GM23338 (cell line): ENCODE data around the gene SMIM14. TPM values are rescaled to one million over a fixed set of nuclear protein-coding genes. Genes with fewer than 3 reads are reported as not detected.

Source experiments
- ATAC-seq: fragments of 200-7000 bp; cut with Tn5 transposase; 3 replicates; pipeline ENCODE4 v1.9.1; 2020
- DNase-seq: peaks from one replicate; pipeline ENCODE4 v3.0.0-alpha.2; 2015; ENCODE audit warnings: low spot score
- H2AFZ ChIP-seq: fragments of 200-600 bp; sonication (generic); 2 replicates; pipeline ENCODE4 v1.8.0; 2016; ENCODE audit warnings: antibody characterized with exemption, mild to moderate bottlenecking, moderate library complexity
- H3F3A ChIP-seq: fragments of 200-600 bp; sonication (generic); replicated peaks from 2 replicates; pipeline ENCODE4 v1.8.0; 2017; ENCODE audit warnings: antibody characterized with exemption, mixed run types, low read depth
- H3K27ac ChIP-seq: fragments of 200-600 bp; sonication (generic); 2 replicates; pipeline ENCODE4 v1.6.1; 2016; ENCODE audit warnings: low read depth
- H3K27me3 ChIP-seq: fragments of 200-600 bp; sonication (generic); 2 replicates; pipeline ENCODE4 v1.8.0; 2016; ENCODE audit warnings: mild to moderate bottlenecking, mixed run types, moderate library complexity; ENCODE audit not compliant: insufficient read depth
- H3K36me3 ChIP-seq: fragments of 200-600 bp; sonication (generic); 2 replicates; pipeline ENCODE4 v1.8.0; 2016; ENCODE audit warnings: mild to moderate bottlenecking; ENCODE audit not compliant: insufficient read depth
- H3K4me1 ChIP-seq: fragments of 200-600 bp; sonication (generic); 2 replicates; pipeline ENCODE4 v1.8.0; 2016; ENCODE audit warnings: mild to moderate bottlenecking, moderate library complexity; ENCODE audit not compliant: insufficient read depth
- H3K4me2 ChIP-seq: fragments of 200-600 bp; sonication (generic); 2 replicates; pipeline ENCODE4 v1.7.1; 2017; ENCODE audit warnings: mixed run types
- H3K4me3 ChIP-seq: fragments of 200-600 bp; sonication (generic); 2 replicates; pipeline ENCODE4 v1.6.1; 2016; ENCODE audit warnings: mixed run types
- H3K79me2 ChIP-seq: fragments of 200-600 bp; sonication (generic); replicated peaks from 2 replicates; pipeline ENCODE4 v1.8.0; 2017; ENCODE audit warnings: mild to moderate bottlenecking; ENCODE audit not compliant: insufficient read depth
- H3K9me2 ChIP-seq: fragments of 200-600 bp; sonication (generic); 2 replicates; pipeline ENCODE4 v1.8.0; 2017; ENCODE audit not compliant: insufficient read depth
- H4K20me1 ChIP-seq: fragments of 200-600 bp; sonication (generic); replicated peaks from 2 replicates; pipeline ENCODE4 v1.8.0; 2017; ENCODE audit warnings: mild to moderate bottlenecking; ENCODE audit not compliant: insufficient read depth
- H3K27ac Mint-ChIP-seq: 2 replicates; pipeline ENCODE4 v1.8.0; 2020; ENCODE audit warnings: inconsistent platforms, mild to moderate bottlenecking, moderate library complexity, mixed read lengths
- H3K27me3 Mint-ChIP-seq: 3 replicates; pipeline ENCODE4 v1.8.0; 2022; ENCODE audit warnings: low read depth, mild to moderate bottlenecking, moderate library complexity, mixed read lengths, inconsistent platforms; ENCODE audit not compliant: insufficient read depth, poor library complexity
- H3K36me3 Mint-ChIP-seq: 3 replicates; pipeline ENCODE4 v1.8.0; 2021; ENCODE audit warnings: low read depth, mild to moderate bottlenecking, inconsistent platforms, moderate library complexity, mixed read lengths
- H3K4me1 Mint-ChIP-seq: 3 replicates; pipeline ENCODE4 v1.8.0; 2020; ENCODE audit warnings: mild to moderate bottlenecking, inconsistent platforms, mixed read lengths
- H3K4me3 Mint-ChIP-seq: 3 replicates; pipeline ENCODE4 v1.8.0; 2021; ENCODE audit warnings: moderate library complexity, mild to moderate bottlenecking, inconsistent platforms, mixed read lengths
- H3K9me3 Mint-ChIP-seq: 3 replicates; pipeline ENCODE4 v1.8.0; 2020; ENCODE audit warnings: moderate library complexity, mild to moderate bottlenecking, inconsistent platforms, mixed read lengths
- CREB1 ChIP-seq: fragments of 250-450 bp; sonication (Bioruptor Pico); IDR thresholded peaks from 2 replicates; pipeline ENCODE4 v1.5.0; 2020; ENCODE audit warnings: low read depth, mild to moderate bottlenecking, moderate library complexity
- ETS1 ChIP-seq: IDR thresholded peaks from 2 replicates; pipeline ENCODE4 v1.6.1; 2016; ENCODE audit warnings: antibody characterized with exemption
- EZH2phosphoT487 ChIP-seq: fragments of 200-600 bp; sonication (generic); IDR thresholded peaks from one replicate; pipeline ENCODE4 v1.8.1; 2018; ENCODE audit warnings: antibody characterized with exemption; ENCODE audit not compliant: unreplicated experiment
- NANOG ChIP-seq: IDR thresholded peaks from 2 replicates; pipeline ENCODE4 v1.6.1; 2016; ENCODE audit warnings: antibody characterized with exemption, borderline replicate concordance
- POLR2AphosphoS5 ChIP-seq: IDR thresholded peaks from 2 replicates; pipeline ENCODE4 v1.6.1; 2016; ENCODE audit warnings: antibody characterized with exemption, low read depth
- STAT1 ChIP-seq: IDR thresholded peaks from one replicate; pipeline ENCODE4 v1.6.1; 2016; ENCODE audit warnings: antibody characterized with exemption; ENCODE audit not compliant: unreplicated experiment
- ZNF114 ChIP-seq: fragments of 250-450 bp; sonication (Bioruptor Pico); IDR thresholded peaks from 2 replicates; pipeline ENCODE4 v1.5.0; 2020; ENCODE audit warnings: mild to moderate bottlenecking, moderate library complexity
- ZNF331 ChIP-seq: fragments of 250-450 bp; sonication (Bioruptor Pico); IDR thresholded peaks from 2 replicates; pipeline ENCODE4 v1.5.0; 2020; ENCODE audit warnings: low read depth, mild to moderate bottlenecking, moderate library complexity
- ZNF462 ChIP-seq: fragments of 250-450 bp; sonication (Bioruptor Pico); IDR thresholded peaks from 2 replicates; pipeline ENCODE4 v1.5.0; 2020; ENCODE audit warnings: mild to moderate bottlenecking, moderate library complexity
- polyA plus RNA-seq: library from polyadenylated mRNA; unstranded; fragments of >200 nt; fragmentation: Nextera tagmentation; extraction: Ambion mirVana; gene quantifications from 2 replicates; pipeline ENCODE4 v1.2.1, GENCODE V29; 2016
- total RNA-seq: library from RNA; depleted of rRNA; stranded (reverse); fragments of >200 nt; shearing (Covaris generic); gene quantifications from 2 replicates; pipeline ENCODE4 v1.2.3, GENCODE V29; 2014
- TF ChIP-seq, protein P1 (sequence below), 2 experiments: fragments of 200-600 bp in 1 of 2; sonication (generic) in 1 of 2; conservative IDR thresholded peaks; 2 replicates each; pipeline versions ENCODE4 v1.5.1 to v1.6.1; 2016 to 2017; ENCODE audit warnings: antibody characterized with exemption in 2 of 2, low read depth in 2 of 2, mild to moderate bottlenecking in 2 of 2, moderate library complexity in 1 of 2

The SMIM14 gene
- total and polyA plus RNA-seq, 2 experiments from 2014 or later, result 29.0 to 52.6 TPM

DNA sequence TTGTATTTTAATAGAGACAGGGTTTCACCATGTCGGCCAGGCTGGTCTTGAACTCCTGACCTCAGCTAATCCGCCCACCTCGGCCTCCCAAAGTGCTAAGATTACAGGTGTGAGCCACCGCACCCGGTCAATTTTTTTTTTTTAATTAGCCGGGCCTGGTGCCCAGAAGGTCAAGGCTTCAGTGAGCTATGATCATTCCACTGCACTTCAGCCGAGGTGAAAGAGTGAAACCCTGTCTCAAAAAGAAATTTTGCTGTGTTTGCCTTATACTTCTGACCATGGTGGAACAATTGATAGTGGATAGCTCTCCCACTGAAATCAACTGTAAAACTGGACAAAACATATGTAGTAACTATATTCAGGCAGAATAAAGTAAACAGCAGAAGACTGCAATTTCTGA lies 24.0 kb upstream of the SMIM14 start:
- Mint-ChIP-seq H3K9me3 (no peaks in the 10 kb centered on the region), H3K4me1 (no peaks in the 10 kb centered on the region), H3K36me3 (no peaks in the 10 kb centered on the region), H3K27me3 (no peaks in the 10 kb centered on the region), H3K27ac (no peak overlapping the region), H3K4me3 (no peak overlapping the region)
- Histone ChIP-seq H3K9me2 (no peaks in the 10 kb centered on the region), H4K20me1 (no peaks in the 10 kb centered on the region), H3K4me1 (no peaks in the 10 kb centered on the region), H3K79me2 (no peaks in the 10 kb centered on the region), H3F3A (no peaks in the 10 kb centered on the region), H3K27me3 (no peaks in the 10 kb centered on the region), H3K36me3 (no peaks in the 10 kb centered on the region), H3K4me3 (no peak overlapping the region), H3K4me2 (no peak overlapping the region), H3K27ac (no peak overlapping the region), H2AFZ (no peak overlapping the region)
- no peak for ATAC-seq
- TF ChIP-seq POLR2AphosphoS5 (no peak), ZNF114 (CRISPR knock-in tag) (no peak), NANOG (no peak), ZNF462 (CRISPR knock-in tag) (no peak), CREB1 (CRISPR knock-in tag) (no peak), ZNF331 (CRISPR knock-in tag) (no peak), STAT1 (no peak), ETS1 (no peak), EZH2phosphoT487 (no peak)
- TF ChIP-seq, protein P1, sequence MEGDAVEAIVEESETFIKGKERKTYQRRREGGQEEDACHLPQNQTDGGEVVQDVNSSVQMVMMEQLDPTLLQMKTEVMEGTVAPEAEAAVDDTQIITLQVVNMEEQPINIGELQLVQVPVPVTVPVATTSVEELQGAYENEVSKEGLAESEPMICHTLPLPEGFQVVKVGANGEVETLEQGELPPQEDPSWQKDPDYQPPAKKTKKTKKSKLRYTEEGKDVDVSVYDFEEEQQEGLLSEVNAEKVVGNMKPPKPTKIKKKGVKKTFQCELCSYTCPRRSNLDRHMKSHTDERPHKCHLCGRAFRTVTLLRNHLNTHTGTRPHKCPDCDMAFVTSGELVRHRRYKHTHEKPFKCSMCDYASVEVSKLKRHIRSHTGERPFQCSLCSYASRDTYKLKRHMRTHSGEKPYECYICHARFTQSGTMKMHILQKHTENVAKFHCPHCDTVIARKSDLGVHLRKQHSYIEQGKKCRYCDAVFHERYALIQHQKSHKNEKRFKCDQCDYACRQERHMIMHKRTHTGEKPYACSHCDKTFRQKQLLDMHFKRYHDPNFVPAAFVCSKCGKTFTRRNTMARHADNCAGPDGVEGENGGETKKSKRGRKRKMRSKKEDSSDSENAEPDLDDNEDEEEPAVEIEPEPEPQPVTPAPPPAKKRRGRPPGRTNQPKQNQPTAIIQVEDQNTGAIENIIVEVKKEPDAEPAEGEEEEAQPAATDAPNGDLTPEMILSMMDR (conservative IDR thresholded peaks at IDR 0.05; ENCODE audit: low read depth in 2 of 2), result no peak
- no peak for DNase-seq
